HK-2 (cell line): ENCODE measurements around the gene NAT10.
"Not testable (repeated sequence)": the region's sequence is repeated elsewhere in the genome, so short reads cannot be mapped to it uniquely, and the experiment has no call there.

ENCODE experiments used
- DNase-seq: peaks from one replicate; pipeline ENCODE4 v3.0.0-alpha.2; 2018; ENCODE audit not compliant: unreplicated experiment

NAT10 gene

DNA sequence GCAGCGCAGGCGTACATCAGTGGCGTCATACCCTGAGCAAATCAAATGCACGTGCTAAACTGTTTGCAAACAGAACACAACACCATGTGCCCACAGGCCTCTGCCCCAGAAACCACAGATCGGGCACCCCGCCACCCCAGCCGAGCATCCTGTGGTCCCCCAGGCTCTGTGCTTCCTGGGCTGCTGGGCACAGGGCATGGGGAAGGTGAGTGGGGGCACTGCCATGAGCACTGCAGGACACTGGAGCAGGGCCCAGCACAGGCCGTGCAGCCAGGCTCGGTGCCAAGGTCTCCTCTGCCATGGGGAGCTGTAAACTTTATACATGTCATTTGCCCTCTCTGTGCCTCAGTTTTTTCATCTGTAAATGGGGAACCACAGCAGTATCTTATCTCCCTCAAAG lies 62.5 kb downstream of the NAT10 start:
- no peak for DNase-seq

DNA sequence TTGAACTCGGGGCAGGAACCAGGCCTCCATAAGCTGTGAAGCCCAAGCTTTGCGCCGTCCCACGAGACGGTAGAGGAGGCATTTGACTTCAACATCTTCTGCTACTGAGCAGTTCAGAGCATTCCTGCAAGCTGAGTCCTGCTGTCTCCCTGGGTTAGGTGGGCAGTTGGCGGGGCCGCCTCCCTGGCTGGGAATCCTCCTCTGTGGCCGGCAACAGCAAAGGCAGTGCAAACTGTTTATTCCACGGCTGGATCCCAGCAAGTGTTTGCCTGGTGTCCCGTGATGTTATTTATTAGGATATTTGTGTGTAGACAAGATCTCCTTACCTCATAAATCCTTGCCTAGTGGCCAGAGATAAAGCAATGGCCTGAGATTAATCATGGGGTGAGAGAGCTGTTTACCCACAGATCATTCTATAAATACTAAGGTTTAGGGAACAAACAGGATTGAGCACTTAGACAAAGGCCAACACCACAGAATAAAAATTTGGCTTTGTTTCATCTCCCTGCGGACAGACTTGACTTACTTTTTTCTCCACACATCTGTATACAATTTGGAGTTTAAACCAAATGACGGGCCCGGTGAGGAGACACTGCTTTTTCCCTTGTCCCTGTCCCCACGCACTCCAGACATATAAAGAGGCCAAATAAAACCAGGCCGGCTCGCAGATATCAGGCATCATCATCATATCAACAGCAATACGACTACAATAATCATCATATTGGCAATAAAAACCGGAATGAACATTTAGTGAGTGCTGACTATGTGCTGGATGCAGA lies 63.4 kb downstream of the NAT10 start:
- DNase-seq: no peak

GRCh38 chr11:34169686-34170085 lies 64.3 kb downstream of the NAT10 start:
- no peak for DNase-seq

DNA sequence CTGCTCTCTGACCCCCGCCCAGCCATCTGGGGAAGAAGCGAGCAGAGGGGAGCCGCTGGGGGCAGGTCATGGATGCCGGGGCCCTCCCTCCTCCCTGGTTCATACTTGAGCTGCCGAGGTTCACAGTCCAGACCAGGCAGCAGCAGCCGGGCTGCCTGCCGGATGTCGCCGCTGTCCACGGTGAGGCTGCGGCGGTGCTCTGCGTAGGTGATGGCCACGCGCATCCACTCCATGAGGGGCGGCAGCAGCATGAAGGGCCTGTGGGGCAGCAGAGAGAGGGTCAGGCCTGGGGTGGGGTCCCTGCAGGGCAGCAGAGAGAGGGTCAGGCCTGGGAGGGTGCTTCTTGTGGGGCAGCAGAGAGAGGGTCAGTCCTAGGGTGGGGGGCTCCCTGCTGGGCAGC lies 67.6 kb downstream of the NAT10 start:
- no peak for DNase-seq

GRCh38 chr11:34174412-34175041 lies 69.1 kb downstream of the NAT10 start:
- peak; percentile 55 for DNase-seq

GRCh38 chr11:34175284-34176019 lies 70.0 kb downstream of the NAT10 start:
- DNase-seq: no peak

- no peak for DNase-seq
Measured at GRCh38 chr11:34176751-34177209, 71.4 kb downstream of the NAT10 start.

DNA sequence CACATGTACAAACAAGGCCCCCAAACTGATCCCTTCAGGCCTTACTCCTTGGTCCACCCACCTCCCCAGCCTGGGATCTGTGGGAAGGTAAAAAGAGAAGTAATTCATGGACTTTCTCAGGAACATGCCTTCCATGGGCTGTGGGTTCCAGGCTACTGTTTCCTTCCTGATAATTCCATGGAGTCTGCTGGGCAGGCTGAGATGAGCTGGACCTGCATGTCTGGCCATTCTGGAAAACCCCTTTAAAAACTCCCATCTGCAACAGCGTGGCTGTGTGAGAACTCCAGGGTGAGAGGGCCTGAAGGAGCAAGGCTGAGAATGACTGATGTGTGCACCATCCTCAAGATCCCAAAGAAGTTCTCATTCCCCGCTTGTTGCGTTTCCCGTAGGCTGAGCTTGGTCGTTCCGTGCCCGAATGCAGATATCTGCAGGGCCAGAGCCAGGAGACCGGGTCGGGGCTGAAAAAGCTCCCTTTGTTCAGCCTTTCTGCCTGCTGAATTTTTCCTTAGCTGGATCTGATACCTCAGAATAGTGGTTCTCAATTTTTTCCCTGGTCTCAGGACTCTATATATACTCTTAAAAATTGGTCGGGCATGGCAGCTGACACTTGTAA lies 72.9 kb downstream of the NAT10 start:
- DNase-seq: no peak

GRCh38 chr11:34179026-34179675 lies 73.7 kb downstream of the NAT10 start:
- DNase-seq: no peak

- no peak for DNase-seq
Measured at GRCh38 chr11:34180040-34180813, 74.8 kb downstream of the NAT10 start.

DNA sequence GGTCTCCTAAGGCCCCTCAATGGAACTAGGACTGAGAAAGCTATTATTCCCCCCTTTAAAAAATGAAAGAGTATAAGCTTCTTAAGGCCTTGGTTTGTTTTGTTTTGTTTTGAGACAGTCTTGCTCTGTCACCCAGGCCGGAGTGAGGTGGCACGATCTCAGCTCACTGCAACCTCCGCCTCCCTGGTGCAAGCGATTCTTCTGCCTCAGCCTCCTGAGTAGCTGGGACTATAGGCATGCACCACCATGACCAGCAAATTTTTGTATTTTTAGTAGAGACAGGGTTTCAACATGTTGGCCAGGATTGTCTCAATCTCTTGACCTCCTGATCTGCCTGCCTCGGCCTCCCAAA lies 75.4 kb downstream of the NAT10 start:
- not testable (repeated sequence) for DNase-seq

DNA sequence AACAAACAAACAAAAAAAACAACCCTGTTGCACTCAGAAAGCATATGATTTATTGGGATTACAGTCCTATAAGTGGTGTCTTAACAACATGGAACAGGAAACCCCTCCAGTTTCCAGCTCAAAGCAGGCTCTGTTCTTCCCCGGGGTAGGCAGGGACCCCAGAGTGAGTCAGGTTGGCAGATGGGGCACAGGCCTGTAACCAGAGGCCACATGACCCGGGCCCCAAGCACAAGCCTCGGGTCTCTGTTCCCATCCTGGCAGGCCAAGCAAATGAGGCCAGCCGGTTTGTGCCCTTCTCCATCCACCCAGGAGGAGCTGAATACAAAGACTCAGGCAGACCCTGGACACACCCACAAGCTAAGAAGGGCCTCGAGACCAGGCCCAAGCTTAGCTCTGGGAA lies 75.8 kb downstream of the NAT10 start:
- no peak for DNase-seq

GRCh38 chr11:34181856-34182405 lies 76.5 kb downstream of the NAT10 start:
- no peak for DNase-seq

- DNase-seq: no peak
Measured at GRCh38 chr11:34182425-34182824, 77.0 kb downstream of the NAT10 start.

GRCh38 chr11:34182921-34183685 lies 77.7 kb downstream of the NAT10 start:
- no peak for DNase-seq

DNA sequence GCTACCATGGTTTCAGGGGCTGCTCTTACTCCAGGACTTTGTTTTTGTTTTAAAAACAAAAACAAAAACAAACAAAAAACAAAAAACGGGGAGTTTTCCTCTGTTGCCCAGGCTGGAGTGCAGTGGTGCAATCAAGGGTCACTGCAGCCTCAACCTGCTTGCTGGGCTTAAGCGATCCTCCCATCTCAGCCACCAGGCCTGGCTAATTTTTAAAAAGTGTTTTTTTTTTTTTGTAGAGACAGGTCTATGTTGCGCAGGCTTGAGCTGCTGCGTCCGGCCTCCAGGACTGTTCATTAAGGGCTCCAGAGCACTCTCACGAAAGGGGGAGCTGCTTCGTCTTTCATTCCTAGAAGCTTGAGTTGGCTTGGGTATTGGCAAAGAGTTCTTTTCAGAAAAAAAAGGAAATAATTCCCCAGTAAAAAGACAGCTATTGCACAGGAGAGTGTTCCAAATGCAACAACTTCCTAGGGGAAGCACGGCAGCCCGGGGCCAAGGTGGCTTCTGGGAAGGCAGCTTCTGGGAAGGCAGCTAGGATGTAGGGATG lies 78.5 kb downstream of the NAT10 start:
- DNase-seq: no peak

GRCh38 chr11:34184505-34185015 lies 79.1 kb downstream of the NAT10 start:
- no peak for DNase-seq

DNA sequence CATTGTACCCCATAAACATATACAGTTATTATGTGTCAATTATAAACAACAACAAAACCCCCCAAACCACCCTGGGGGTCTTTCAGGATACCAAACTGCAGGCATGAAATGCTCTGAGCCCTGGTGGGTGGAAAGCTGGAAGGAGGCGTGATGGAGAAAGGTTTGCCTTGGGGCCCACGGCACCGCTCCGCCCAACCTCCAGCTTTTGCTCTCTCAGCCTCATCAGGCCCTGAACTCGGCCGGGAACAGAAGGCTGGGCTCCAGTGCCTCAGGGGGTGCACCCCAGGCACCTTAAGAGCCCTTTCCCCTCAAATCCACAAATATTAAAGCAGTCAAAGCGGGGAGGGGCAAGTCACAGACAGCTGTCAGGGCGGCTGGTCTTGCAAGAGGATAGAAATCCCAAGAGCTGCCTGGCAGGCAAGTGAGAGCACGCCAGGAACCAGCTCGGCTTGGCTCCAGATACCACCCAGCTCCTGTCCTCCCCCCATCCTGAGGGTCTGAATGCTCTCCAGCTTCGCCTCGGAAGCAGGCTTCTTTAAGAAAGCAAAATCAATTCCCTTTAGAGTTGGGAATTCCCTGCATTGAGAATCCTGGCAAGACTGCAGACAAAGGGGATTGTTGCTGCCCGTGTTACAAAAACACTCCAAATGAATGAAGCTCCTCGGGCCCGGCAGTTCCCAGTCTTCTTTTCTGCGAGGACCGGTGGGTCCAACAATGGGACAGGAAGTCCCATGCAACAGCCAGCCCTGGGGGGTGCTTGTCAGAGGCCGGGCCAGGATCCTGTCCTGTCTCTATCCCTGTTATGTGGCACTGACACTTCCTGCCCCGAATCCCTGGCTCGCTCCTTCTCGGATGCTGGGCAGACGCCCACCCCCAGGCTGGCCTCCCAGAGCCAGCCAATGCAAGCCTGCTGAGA lies 80.8 kb downstream of the NAT10 start:
- DNase-seq: no peak
